H9 (cell line): ENCODE measurements around the gene STARD8. TPM values are rescaled to one million over a fixed set of nuclear protein-coding genes. Genes with fewer than 3 reads are reported as not detected.

Experiments
- DNase-seq: peaks from one replicate; pipeline ENCODE4 v3.0.0-alpha.2; 2017
- H2AFZ ChIP-seq: one replicate; pipeline ENCODE4 v1.6.1; 2013; ENCODE audit warnings: mild to moderate bottlenecking, low read length, control low read depth, moderate library complexity
- H2AK5ac ChIP-seq: 2 replicates; pipeline ENCODE4 v1.6.1; 2013; ENCODE audit warnings: low read length, control low read depth, mixed read lengths; ENCODE audit not compliant: insufficient read length
- H2BK120ac ChIP-seq: one replicate; pipeline ENCODE4 v1.6.1; 2013; ENCODE audit warnings: low read depth, mild to moderate bottlenecking, low read length, control low read depth, inconsistent platforms; ENCODE audit not compliant: poor library complexity, severe bottlenecking
- H2BK12ac ChIP-seq: 2 replicates; pipeline ENCODE4 v1.6.1; 2013; ENCODE audit warnings: low read length, control low read depth, mixed read lengths, low read depth; ENCODE audit not compliant: insufficient read length
- H2BK15ac ChIP-seq: 2 replicates; pipeline ENCODE4 v1.6.1; 2013; ENCODE audit warnings: low read depth, low read length, control low read depth
- H2BK20ac ChIP-seq: one replicate; pipeline ENCODE4 v1.6.1; 2013; ENCODE audit warnings: low read depth, mild to moderate bottlenecking, low read length, control low read depth, inconsistent platforms; ENCODE audit not compliant: poor library complexity, severe bottlenecking
- H2BK5ac ChIP-seq: 2 replicates; pipeline ENCODE4 v1.6.1; 2013; ENCODE audit warnings: low read length, control low read depth, mixed read lengths; ENCODE audit not compliant: insufficient read length
- H3K14ac ChIP-seq: 2 replicates; pipeline ENCODE4 v1.6.1; 2013; ENCODE audit warnings: low read length, control low read depth; ENCODE audit not compliant: insufficient read depth
- H3K18ac ChIP-seq: 2 replicates; pipeline ENCODE4 v1.6.1; 2013; ENCODE audit warnings: low read depth, mild to moderate bottlenecking, mixed read lengths, low read length, control low read depth; ENCODE audit not compliant: insufficient read length
- H3K23ac ChIP-seq: 2 replicates; pipeline ENCODE4 v1.6.1; 2013; ENCODE audit warnings: low read length, control low read depth, mixed read lengths, low read depth; ENCODE audit not compliant: insufficient read length
- H3K23me2 ChIP-seq: 2 replicates; pipeline ENCODE4 v1.6.1; 2013; ENCODE audit warnings: low read depth, mild to moderate bottlenecking, mixed read lengths, low read length, control low read depth; ENCODE audit not compliant: insufficient read length, poor library complexity, severe bottlenecking
- H3K27ac ChIP-seq: 2 replicates; pipeline ENCODE4 v1.5.1; 2013; ENCODE audit warnings: low read length, control low read depth, mixed read lengths, low read depth; ENCODE audit not compliant: insufficient read length
- H3K27me3 ChIP-seq: 2 replicates; pipeline ENCODE4 v1.6.1; 2013; ENCODE audit warnings: low read length, control low read depth, inconsistent platforms; ENCODE audit not compliant: insufficient read depth
- H3K4ac ChIP-seq: 2 replicates; pipeline ENCODE4 v1.6.1; 2013; ENCODE audit warnings: low read depth, mild to moderate bottlenecking, control low read depth, inconsistent platforms, low read length, moderate library complexity
- H3K4me1 ChIP-seq: 2 replicates; pipeline ENCODE4 v1.6.1; 2013; ENCODE audit warnings: low read length, control low read depth, inconsistent platforms; ENCODE audit not compliant: insufficient read depth
- H3K4me2 ChIP-seq: 2 replicates; pipeline ENCODE4 v1.6.1; 2013; ENCODE audit warnings: low read length, control low read depth, mixed read lengths; ENCODE audit not compliant: insufficient read length, insufficient read depth
- H3K56ac ChIP-seq: 2 replicates; pipeline ENCODE4 v1.6.1; 2013; ENCODE audit warnings: low read depth, mild to moderate bottlenecking, mixed read lengths, low read length, control low read depth; ENCODE audit not compliant: insufficient read length
- H3K79me1 ChIP-seq: 2 replicates; pipeline ENCODE4 v1.6.1; 2013; ENCODE audit warnings: low read depth, mild to moderate bottlenecking, moderate library complexity, low read length, control low read depth, inconsistent platforms; ENCODE audit not compliant: insufficient read depth, poor library complexity, severe bottlenecking
- H3K79me2 ChIP-seq: 2 replicates; pipeline ENCODE4 v1.6.1; 2013; ENCODE audit warnings: low read length, control low read depth, inconsistent platforms; ENCODE audit not compliant: insufficient read depth
- H3K9ac ChIP-seq: 2 replicates; pipeline ENCODE4 v1.6.1; 2013; ENCODE audit warnings: low read length, control low read depth, mixed read lengths; ENCODE audit not compliant: insufficient read length; ENCODE audit errors: extremely low read depth
- H3K9me3 ChIP-seq: one replicate; pipeline ENCODE4 v1.6.1; 2013; ENCODE audit warnings: low read depth, low read length, inconsistent platforms; ENCODE audit not compliant: control insufficient read depth
- H3T11ph ChIP-seq: one replicate; pipeline ENCODE4 v1.6.1; 2013; ENCODE audit warnings: mild to moderate bottlenecking, low read length, control low read depth, inconsistent platforms
- H4K20me1 ChIP-seq: one replicate; pipeline ENCODE4 v1.6.1; 2013; ENCODE audit not compliant: control insufficient read depth, insufficient read length, insufficient read depth
- H4K5ac ChIP-seq: 2 replicates; pipeline ENCODE4 v1.6.1; 2013; ENCODE audit warnings: low read depth, mild to moderate bottlenecking, mixed read lengths, low read length, control low read depth; ENCODE audit not compliant: insufficient read length
- H4K8ac ChIP-seq: replicated peaks from 2 replicates; pipeline ENCODE4 v1.6.1; 2013; ENCODE audit warnings: low read length, control low read depth, mixed read lengths, low read depth; ENCODE audit not compliant: insufficient read length
- H4K91ac ChIP-seq: 2 replicates; pipeline ENCODE4 v1.6.1; 2013; ENCODE audit warnings: low read depth, mild to moderate bottlenecking, moderate library complexity, mixed read lengths, low read length, control low read depth; ENCODE audit not compliant: insufficient read length
- H3K27ac Mint-ChIP-seq, 3 experiments: 2 replicates in 2 of 3; 3 replicates in 1 of 3; pipeline ENCODE4 v1.8.0; 2020 to 2021; ENCODE audit warnings: mixed read lengths in 3 of 3, mild to moderate bottlenecking in 1 of 3, moderate library complexity in 1 of 3
- H3K27me3 Mint-ChIP-seq: 2 replicates; pipeline ENCODE4 v1.8.0; 2021; ENCODE audit warnings: low read depth, mild to moderate bottlenecking, moderate library complexity, mixed read lengths
- H3K36me3 Mint-ChIP-seq, 3 experiments: 2 replicates in 2 of 3; 3 replicates in 1 of 3; pipeline ENCODE4 v1.8.0; 2020 to 2021; ENCODE audit warnings: low read depth in 3 of 3, mixed read lengths in 3 of 3; ENCODE audit not compliant: insufficient read depth in 1 of 3
- H3K4me1 Mint-ChIP-seq, 2 experiments: 2 replicates each; pipeline ENCODE4 v1.8.0; 2020; ENCODE audit warnings: mixed read lengths in 2 of 2
- H3K4me3 Mint-ChIP-seq, 2 experiments: 2 replicates in 1 of 2; 3 replicates in 1 of 2; pipeline ENCODE4 v1.8.0; 2020 to 2021; ENCODE audit warnings: mild to moderate bottlenecking in 2 of 2, mixed read lengths in 2 of 2, moderate library complexity in 1 of 2
- H3K9me3 Mint-ChIP-seq, 2 experiments: 2 replicates in 1 of 2; 3 replicates in 1 of 2; pipeline ENCODE4 v1.8.0; 2020; ENCODE audit warnings: mild to moderate bottlenecking in 2 of 2, mixed read lengths in 2 of 2, moderate library complexity in 1 of 2
- WGBS: extraction: QIAGEN DNeasy Blood & Tissue Kit; methylation state at CpG from one replicate; pipeline ENCODE4 v1.1.7; 2013; ENCODE audit warnings: missing lambda C conversion rate, low lambda C conversion rate, mixed read lengths; ENCODE audit not compliant: insufficient read length; ENCODE audit errors: extremely low coverage; 5-methylcytosine and 5-hydroxymethylcytosine counted together
- total RNA-seq: library from RNA; stranded (reverse); gene quantifications from 2 replicates; pipeline ENCODE4 v1.2.1, GENCODE V29; 2021
- TF ChIP-seq, protein P1 (sequence below): fragments of 200-600 bp; sonication (generic); conservative IDR thresholded peaks from 3 replicates; pipeline ENCODE4 v1.8.0; 2021; ENCODE audit warnings: antibody characterized with exemption, mild to moderate bottlenecking

Gene STARD8
- total RNA-seq, 1 experiment from 2014 or later, result 0.52 TPM

DNA sequence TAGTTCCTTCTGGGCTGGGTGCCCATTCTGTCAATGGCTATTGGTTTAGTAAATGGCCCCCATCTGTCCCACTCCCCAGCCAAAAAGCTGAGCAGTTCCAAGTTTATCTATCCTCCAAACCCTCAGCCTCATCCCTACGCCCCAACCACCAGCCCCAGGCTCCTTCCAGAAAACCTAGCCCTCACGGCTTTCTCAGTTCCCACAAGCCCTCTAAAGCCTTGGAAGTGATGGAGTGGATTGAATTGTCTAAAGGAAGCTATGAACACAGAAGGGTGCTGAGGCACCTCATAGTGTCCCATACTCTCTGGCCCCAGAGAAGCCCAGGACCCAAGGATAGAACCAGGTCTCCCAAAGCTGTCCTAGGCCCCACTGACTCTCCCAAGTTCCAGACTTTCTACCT is 105.8 kb downstream of the STARD8 start:
- no peak overlapping the region for H3K18ac ChIP-seq
- no peak overlapping the region for H3K4me2 ChIP-seq
- TF ChIP-seq, protein P1, sequence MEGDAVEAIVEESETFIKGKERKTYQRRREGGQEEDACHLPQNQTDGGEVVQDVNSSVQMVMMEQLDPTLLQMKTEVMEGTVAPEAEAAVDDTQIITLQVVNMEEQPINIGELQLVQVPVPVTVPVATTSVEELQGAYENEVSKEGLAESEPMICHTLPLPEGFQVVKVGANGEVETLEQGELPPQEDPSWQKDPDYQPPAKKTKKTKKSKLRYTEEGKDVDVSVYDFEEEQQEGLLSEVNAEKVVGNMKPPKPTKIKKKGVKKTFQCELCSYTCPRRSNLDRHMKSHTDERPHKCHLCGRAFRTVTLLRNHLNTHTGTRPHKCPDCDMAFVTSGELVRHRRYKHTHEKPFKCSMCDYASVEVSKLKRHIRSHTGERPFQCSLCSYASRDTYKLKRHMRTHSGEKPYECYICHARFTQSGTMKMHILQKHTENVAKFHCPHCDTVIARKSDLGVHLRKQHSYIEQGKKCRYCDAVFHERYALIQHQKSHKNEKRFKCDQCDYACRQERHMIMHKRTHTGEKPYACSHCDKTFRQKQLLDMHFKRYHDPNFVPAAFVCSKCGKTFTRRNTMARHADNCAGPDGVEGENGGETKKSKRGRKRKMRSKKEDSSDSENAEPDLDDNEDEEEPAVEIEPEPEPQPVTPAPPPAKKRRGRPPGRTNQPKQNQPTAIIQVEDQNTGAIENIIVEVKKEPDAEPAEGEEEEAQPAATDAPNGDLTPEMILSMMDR, result no peak
- no peaks in the 10 kb centered on the region for H3K23me2 ChIP-seq
- H3K9me3 ChIP-seq, result peaks cover 75% of the 10 kb centered on the region
- no CpG with 5 or more reads among the region's 2 CpGs for WGBS
- H4K5ac ChIP-seq, result no peak overlapping the region
- no peak overlapping the region for H3K4me3 Mint-ChIP-seq
- H2BK15ac ChIP-seq, result no peak overlapping the region
- no peak overlapping the region for H3K27ac ChIP-seq
- no peak overlapping the region for H3K27ac Mint-ChIP-seq
- no peak overlapping the region for H3K56ac ChIP-seq
- H3K27me3 ChIP-seq, result no peaks in the 10 kb centered on the region
- no peaks in the 10 kb centered on the region for H3K79me1 ChIP-seq
- H2AK5ac ChIP-seq, result no peak overlapping the region
- H3K4me1 ChIP-seq, result no peaks in the 10 kb centered on the region
- DNase-seq, result no peak
- no peak overlapping the region for H3K23ac ChIP-seq
- no peak overlapping the region for H4K91ac ChIP-seq
- H2BK120ac ChIP-seq, result no peak overlapping the region
- H4K20me1 ChIP-seq, result no peaks in the 10 kb centered on the region
- no peak overlapping the region for H2AFZ ChIP-seq
- H2BK5ac ChIP-seq, result no peak overlapping the region
- H3K36me3 Mint-ChIP-seq, result peaks cover 0 to 2% (median 0%) of the 10 kb centered on the region in 3 experiments; a peak in 4 of 7 replicates
- H3K79me2 ChIP-seq, result no peaks in the 10 kb centered on the region
- peaks cover 67 to 78% of the 10 kb centered on the region in 2 experiments for H3K9me3 Mint-ChIP-seq
- no peak overlapping the region for H2BK20ac ChIP-seq
- H3K9ac ChIP-seq, result no peak overlapping the region
- peaks cover 12% of the 10 kb centered on the region for H3K27me3 Mint-ChIP-seq
- no peak overlapping the region for H4K8ac ChIP-seq
- H3K14ac ChIP-seq, result no peak overlapping the region
- no peak overlapping the region for H3K4ac ChIP-seq
- no peak overlapping the region for H2BK12ac ChIP-seq
- H3T11ph ChIP-seq, result no peak overlapping the region
- H3K4me1 Mint-ChIP-seq, result no peaks in the 10 kb centered on the region
